ENCODE data around the gene LDB2.

GRCh38 chr4:16827045-16827444 lies 71.4 kb downstream of the LDB2 start:
- no peak for TF ChIP-seq CTCF (conservative IDR thresholded peaks at IDR 0.05)
- TF ChIP-seq EZH2 (IDR thresholded peaks at IDR 0.05; ENCODE audit: low read depth) = no peak
